Endodermal cell (in vitro differentiated cells): ENCODE measurements around the gene C1QTNF4. TPM values are rescaled to one million over a fixed set of nuclear protein-coding genes. Genes with fewer than 3 reads are reported as not detected.

Experiments
- DNase-seq: peaks from one replicate; pipeline ENCODE4 v3.0.0-alpha.2; 2017
- H3K27ac ChIP-seq: 2 replicates; pipeline ENCODE4 v1.5.1; 2013; ENCODE audit warnings: mild to moderate bottlenecking, low read depth, low read length, moderate library complexity
- H3K27me3 ChIP-seq: 2 replicates; pipeline ENCODE4 v1.6.1; 2013; ENCODE audit warnings: mild to moderate bottlenecking, low read length, moderate library complexity; ENCODE audit not compliant: insufficient read depth, control insufficient read depth, poor library complexity, severe bottlenecking
- H3K36me3 ChIP-seq: 2 replicates; pipeline ENCODE4 v1.7.0; 2013; ENCODE audit warnings: mild to moderate bottlenecking, low read length, moderate library complexity; ENCODE audit not compliant: control insufficient read depth, insufficient read depth
- H3K4me1 ChIP-seq: one replicate; pipeline ENCODE4 v1.7.0; 2013; ENCODE audit warnings: low read length; ENCODE audit not compliant: control insufficient read depth, insufficient read depth
- H3K4me3 ChIP-seq: 2 replicates; pipeline ENCODE4 v1.5.1; 2013; ENCODE audit warnings: mild to moderate bottlenecking, low read length, moderate library complexity
- H3K9ac ChIP-seq: 2 replicates; pipeline ENCODE4 v1.6.1; 2013; ENCODE audit warnings: mild to moderate bottlenecking, low read length, moderate library complexity; ENCODE audit not compliant: poor library complexity, severe bottlenecking; ENCODE audit errors: extremely low read depth
- H3K9me3 ChIP-seq: 2 replicates; pipeline ENCODE4 v1.6.1; 2013; ENCODE audit warnings: mild to moderate bottlenecking, low read length, moderate library complexity; ENCODE audit not compliant: control insufficient read depth
- H3K27ac Mint-ChIP-seq: 2 replicates; pipeline ENCODE4 v1.8.0; 2020; ENCODE audit warnings: mixed read lengths
- H3K27me3 Mint-ChIP-seq: 2 replicates; pipeline ENCODE4 v1.8.0; 2021; ENCODE audit warnings: mild to moderate bottlenecking, mixed read lengths; ENCODE audit not compliant: insufficient read depth
- H3K36me3 Mint-ChIP-seq: 2 replicates; pipeline ENCODE4 v1.8.0; 2020; ENCODE audit warnings: low read depth, mixed read lengths
- H3K4me1 Mint-ChIP-seq: 2 replicates; pipeline ENCODE4 v1.8.0; 2020; ENCODE audit warnings: mixed read lengths
- H3K4me3 Mint-ChIP-seq: 2 replicates; pipeline ENCODE4 v1.8.0; 2020; ENCODE audit warnings: mild to moderate bottlenecking, moderate library complexity, mixed read lengths
- H3K9me3 Mint-ChIP-seq: 2 replicates; pipeline ENCODE4 v1.8.0; 2020; ENCODE audit warnings: mild to moderate bottlenecking, mixed read lengths
- CTCF ChIP-seq: fragments of 200-600 bp; sonication (generic); conservative IDR thresholded peaks from 2 replicates; pipeline ENCODE4 v1.5.0; 2021; ENCODE audit warnings: antibody characterized with exemption, mild to moderate bottlenecking
- WGBS, 2 experiments: methylation state at CpG; one replicate each; pipeline versions ENCODE4 v1.1.5 to v1.1.7; 2013; ENCODE audit warnings: missing lambda C conversion rate in 2 of 2, mixed read lengths in 1 of 2; ENCODE audit not compliant: insufficient coverage in 1 of 2, insufficient read length in 1 of 2; 5-methylcytosine and 5-hydroxymethylcytosine counted together
- total RNA-seq, 2 donors: library from RNA; stranded (reverse); fragmentation: NEBNext Ultra II Directional in 1 of 2; extraction: Animal tissue kit (Norgen Biotek cat#: 25700) in 1 of 2; gene quantifications; 2 replicates in 1 of 2; 3 replicates in 1 of 2; pipeline ENCODE4 v1.2.1, GENCODE V29; 2021

C1QTNF4 gene
- total RNA-seq, 2 donors from 2014 or later: 6.9 to 10.5 TPM

- H3K36me3 ChIP-seq: no peaks in the 10 kb centered on the region
- Mint-ChIP-seq H3K9me3 (peaks cover 2% of the 10 kb centered on the region), H3K27ac (no peak overlapping the region), H3K27me3 (peaks cover 47% of the 10 kb centered on the region), H3K4me3 (no peak overlapping the region), H3K4me1 (peaks cover 7% of the 10 kb centered on the region), H3K36me3 (no peaks in the 10 kb centered on the region)
- no peak overlapping the region for H3K4me3 ChIP-seq
- peak; percentile 68 for DNase-seq
- no peak overlapping the region for H3K9ac ChIP-seq
- no peak overlapping the region for H3K27ac ChIP-seq
- TF ChIP-seq CTCF: no peak
- H3K9me3 ChIP-seq: no peaks in the 10 kb centered on the region
- no peaks in the 10 kb centered on the region for H3K4me1 ChIP-seq
- 35 to 61% methylated on average over 6 to 7 of the region's 7 CpGs for WGBS, 2 experiments
- H3K27me3 ChIP-seq: peaks cover 30% of the 10 kb centered on the region
These were observed 2.4 kb downstream of the C1QTNF4 start for GRCh38 chr11:47591764-47592163.

- H3K27me3 ChIP-seq: peaks cover 26% of the 10 kb centered on the region
- H3K36me3 Mint-ChIP-seq: peaks cover under 1% of the 10 kb centered on the region
- H3K4me3 Mint-ChIP-seq: no peak overlapping the region
- H3K27ac Mint-ChIP-seq: no peak overlapping the region
- H3K27me3 Mint-ChIP-seq: peaks cover 37% of the 10 kb centered on the region
- H3K36me3 ChIP-seq: peaks cover under 1% of the 10 kb centered on the region
- H3K4me1 Mint-ChIP-seq: peaks cover 7% of the 10 kb centered on the region
- no peak for TF ChIP-seq CTCF
- no peaks in the 10 kb centered on the region for H3K4me1 ChIP-seq
- WGBS, 2 experiments: 96 to 98% methylated on average over 113 to 122 of the region's 122 CpGs
- H3K9me3 ChIP-seq: no peaks in the 10 kb centered on the region
- H3K9ac ChIP-seq: no peak overlapping the region
- peak; percentile 56 for DNase-seq
- H3K4me3 ChIP-seq: no peak overlapping the region
- H3K9me3 Mint-ChIP-seq: peaks cover 2% of the 10 kb centered on the region
- H3K27ac ChIP-seq: no peak overlapping the region
These were observed 4.0 kb downstream of the C1QTNF4 start for GRCh38 chr11:47589977-47590861.

- Mint-ChIP-seq H3K27ac (no peak overlapping the region), H3K4me3 (no peak overlapping the region)
- no peak for DNase-seq
These were observed 4.6 kb downstream of the C1QTNF4 start for GRCh38 chr11:47589584-47589976.

More at GRCh38 chr11:47589584-47589976, 4.6 kb downstream of the C1QTNF4 start:
- Histone ChIP-seq H3K9ac (no peak overlapping the region), H3K27me3 (peaks cover 20% of the 10 kb centered on the region), H3K4me1 (no peaks in the 10 kb centered on the region), H3K4me3 (no peak overlapping the region), H3K27ac (no peak overlapping the region), H3K9me3 (no peaks in the 10 kb centered on the region), H3K36me3 (peaks cover 6% of the 10 kb centered on the region)
- WGBS, 2 experiments: 94 to 98% methylated on average over 46 to 51 of the region's 51 CpGs
- H3K36me3 Mint-ChIP-seq: peaks cover 7% of the 10 kb centered on the region
- TF ChIP-seq CTCF: no peak
- H3K4me1 Mint-ChIP-seq: peaks cover 7% of the 10 kb centered on the region
- peaks cover 2% of the 10 kb centered on the region for H3K9me3 Mint-ChIP-seq
- peaks cover 33% of the 10 kb centered on the region for H3K27me3 Mint-ChIP-seq
